SU-DHL-6 (cell line): ENCODE data around the gene GIGYF2.

Experiments used
- H2AFZ ChIP-seq: fragments of 200-600 bp; sonication (generic); 2 replicates; pipeline ENCODE4 v1.6.1; 2014; ENCODE audit warnings: low read depth, mild to moderate bottlenecking, moderate library complexity, mixed read lengths, antibody characterized with exemption, low read length; ENCODE audit not compliant: severe bottlenecking
- H3F3A ChIP-seq: fragments of 200-600 bp; shearing (Covaris generic); 2 replicates; pipeline ENCODE4 v1.6.0; 2016; ENCODE audit warnings: antibody characterized with exemption, mild to moderate bottlenecking; ENCODE audit not compliant: insufficient read depth
- H3K27ac ChIP-seq: fragments of 200-600 bp; sonication (generic); 2 replicates; pipeline ENCODE4 v1.5.1; 2016; ENCODE audit warnings: low read depth, mild to moderate bottlenecking, low read length, moderate library complexity, mixed read lengths
- H3K27me3 ChIP-seq: fragments of 200-600 bp; sonication (generic), shearing (Covaris generic); 2 replicates; pipeline ENCODE4 v1.6.0; 2014; ENCODE audit warnings: mild to moderate bottlenecking, low read length
- H3K36me3 ChIP-seq: fragments of 200-600 bp; sonication (generic); 2 replicates; pipeline ENCODE4 v1.6.1; 2014; ENCODE audit warnings: mild to moderate bottlenecking, low read length, mixed read lengths
- H3K4me2 ChIP-seq: fragments of 300-600, 200-600 bp; shearing (Covaris generic), sonication (generic); 2 replicates; pipeline ENCODE4 v1.6.0; 2014; ENCODE audit warnings: low read length, low read depth, mild to moderate bottlenecking; ENCODE audit not compliant: poor library complexity, severe bottlenecking
- H3K4me3 ChIP-seq: fragments of 200-600 bp; sonication (generic); 2 replicates; pipeline ENCODE4 v1.5.1; 2014; ENCODE audit warnings: antibody characterized with exemption, low read length, mild to moderate bottlenecking, mixed read lengths; ENCODE audit not compliant: insufficient read depth, poor library complexity, severe bottlenecking
- H3K79me2 ChIP-seq: fragments of 200-600 bp; sonication (generic); 2 replicates; pipeline ENCODE4 v1.6.1; 2014; ENCODE audit warnings: mild to moderate bottlenecking, low read length, moderate library complexity; ENCODE audit not compliant: insufficient read depth
- H3K9ac ChIP-seq: fragments of 200-600 bp; sonication (generic); 2 replicates; pipeline ENCODE4 v1.7.0; 2014; ENCODE audit warnings: mild to moderate bottlenecking, low read length
- H3K9me2 ChIP-seq: fragments of 200-600 bp; sonication (generic); replicated peaks from 2 replicates; pipeline ENCODE4 v1.6.1; 2014; ENCODE audit warnings: low read length; ENCODE audit not compliant: insufficient read depth
- H3K9me3 ChIP-seq: fragments of 200-600 bp; sonication (generic); 2 replicates; pipeline ENCODE4 v1.6.1; 2014; ENCODE audit warnings: low read length, mixed read lengths; ENCODE audit not compliant: insufficient read depth
- H4K20me1 ChIP-seq: fragments of 200-600 bp; sonication (generic); 2 replicates; pipeline ENCODE4 v1.6.1; 2014; ENCODE audit warnings: low read depth, mild to moderate bottlenecking, antibody characterized with exemption, low read length, moderate library complexity, mixed read lengths
- CTCF ChIP-seq: fragments of 200-600 bp; sonication (generic); IDR thresholded peaks from one replicate; pipeline ENCODE4 v1.5.1; 2017; ENCODE audit warnings: antibody characterized with exemption, mild to moderate bottlenecking, low read length, moderate library complexity; ENCODE audit not compliant: insufficient read depth, poor library complexity, severe bottlenecking
- EZH2phosphoT487 ChIP-seq: fragments of 200-600 bp; sonication (generic), shearing (Covaris generic); conservative IDR thresholded peaks from 2 replicates; pipeline ENCODE4 v1.6.1; 2018; ENCODE audit warnings: mild to moderate bottlenecking, antibody characterized with exemption, low read length, moderate library complexity, mixed read lengths

Gene GIGYF2

GRCh38 chr2:232883116-232883721 is 186.1 kb downstream of the GIGYF2 start:
- H3K9ac ChIP-seq: no peak overlapping the region
- no peaks in the 10 kb centered on the region for H3K27me3 ChIP-seq
- no peaks in the 10 kb centered on the region for H4K20me1 ChIP-seq
- H3K36me3 ChIP-seq: no peaks in the 10 kb centered on the region
- no peak for TF ChIP-seq CTCF
- no peak for TF ChIP-seq EZH2phosphoT487
- no peak overlapping the region for H3K4me3 ChIP-seq
- H3K27ac ChIP-seq: no peak overlapping the region
- H2AFZ ChIP-seq: no peak overlapping the region
- no peaks in the 10 kb centered on the region for H3K79me2 ChIP-seq
- no peaks in the 10 kb centered on the region for H3K9me3 ChIP-seq
- H3F3A ChIP-seq: no peaks in the 10 kb centered on the region
- no peaks in the 10 kb centered on the region for H3K9me2 ChIP-seq
- no peak overlapping the region for H3K4me2 ChIP-seq

GRCh38 chr2:232884001-232884421 is 186.9 kb downstream of the GIGYF2 start:
- no peak for TF ChIP-seq EZH2phosphoT487
- no peak for TF ChIP-seq CTCF

GRCh38 chr2:232884549-232885263 is 187.6 kb downstream of the GIGYF2 start:
- no peaks in the 10 kb centered on the region for H3K36me3 ChIP-seq
- no peaks in the 10 kb centered on the region for H3K79me2 ChIP-seq
- H3K27ac ChIP-seq: no peak overlapping the region
- no peak for TF ChIP-seq CTCF
- TF ChIP-seq EZH2phosphoT487: no peak
- no peaks in the 10 kb centered on the region for H3K9me3 ChIP-seq
- no peak overlapping the region for H3K4me3 ChIP-seq
- no peaks in the 10 kb centered on the region for H3F3A ChIP-seq
- no peaks in the 10 kb centered on the region for H3K9me2 ChIP-seq
- no peaks in the 10 kb centered on the region for H3K27me3 ChIP-seq
- H2AFZ ChIP-seq: no peak overlapping the region
- H4K20me1 ChIP-seq: no peaks in the 10 kb centered on the region
- no peak overlapping the region for H3K4me2 ChIP-seq
- no peak overlapping the region for H3K9ac ChIP-seq

More at GRCh38 chr2:232884001-232884421, 186.9 kb downstream of the GIGYF2 start:
- Histone ChIP-seq H3K9me2 (no peaks in the 10 kb centered on the region), H3K4me3 (no peak overlapping the region), H2AFZ (no peak overlapping the region), H4K20me1 (no peaks in the 10 kb centered on the region), H3K4me2 (no peak overlapping the region), H3K36me3 (no peaks in the 10 kb centered on the region), H3K9me3 (no peaks in the 10 kb centered on the region), H3K79me2 (no peaks in the 10 kb centered on the region), H3K27me3 (no peaks in the 10 kb centered on the region), H3K27ac (no peak overlapping the region), H3K9ac (no peak overlapping the region), H3F3A (no peaks in the 10 kb centered on the region)
